NCI-H1436 treated with DMSO at 0.1 percent for 48 hours (cell line): Measurements from ENCODE around the gene DNMT3L.
"Not testable (repeated sequence)": the region's sequence is repeated elsewhere in the genome, so short reads cannot be mapped to it uniquely, and the experiment has no call there.

Experiments
- DNase-seq: peaks from one replicate; lab custom pipeline; 2025; lab: John Stamatoyannopoulos, UW

Gene DNMT3L

GRCh38 chr21:44249204-44250037 lies 12.3 kb downstream of the DNMT3L start:
- not testable (repeated sequence) for DNase-seq

DNA sequence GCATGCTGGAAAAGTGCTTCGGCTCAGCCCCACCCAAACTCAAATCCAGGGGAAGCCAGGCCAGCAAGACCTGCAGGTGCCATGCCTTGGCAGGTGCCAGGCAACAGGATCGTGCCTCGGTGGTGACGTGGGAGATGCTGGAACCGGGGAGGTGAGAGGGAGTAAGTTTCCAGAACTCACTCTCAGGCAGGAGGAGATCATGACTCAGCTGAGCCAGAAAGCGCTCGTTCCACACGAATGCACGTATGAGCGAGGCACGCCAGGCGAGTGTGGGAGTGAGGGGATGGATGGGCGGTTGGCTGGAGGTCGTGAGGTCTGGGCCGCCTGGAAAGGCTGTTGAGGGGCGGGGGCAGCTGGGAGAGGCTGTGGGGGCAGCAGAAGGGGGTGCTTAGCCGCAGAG lies 13.8 kb downstream of the DNMT3L start:
- not testable (repeated sequence) for DNase-seq

GRCh38 chr21:44243980-44244379 lies 17.7 kb downstream of the DNMT3L start:
- not testable (repeated sequence) for DNase-seq

GRCh38 chr21:44241281-44241680 lies 20.4 kb downstream of the DNMT3L start:
- DNase-seq, result not testable (repeated sequence)

DNA sequence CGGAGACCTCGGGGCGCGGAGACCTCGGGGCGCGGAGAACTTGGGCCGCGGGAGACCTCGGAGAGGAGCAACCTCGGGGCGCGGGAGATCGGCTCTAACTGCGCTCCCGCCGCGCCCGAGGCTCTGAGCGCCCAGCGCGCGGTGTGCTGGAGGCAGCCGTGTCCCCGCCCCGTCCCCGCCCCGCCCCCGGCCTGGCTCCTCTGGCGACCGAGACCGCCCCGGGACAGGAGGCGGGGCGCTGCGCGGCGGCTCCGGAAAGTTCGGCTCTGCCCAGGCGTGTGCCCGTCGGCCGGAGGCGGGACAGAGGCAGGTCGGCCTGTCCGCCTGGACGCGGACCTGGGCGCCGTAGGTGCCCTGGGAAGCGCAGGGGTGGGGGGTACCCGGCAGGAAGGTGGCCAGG lies 20.9 kb downstream of the DNMT3L start, which contains the start of gene ICOSLG:
Gene ICOSLG, minus strand, starts transcription at position 102 of the 400 bp plus-strand sequence. CDS start 126 bp downstream, outside the sequence.
- DNase-seq, result not testable (repeated sequence)

- not testable (repeated sequence) for DNase-seq
These were observed 21.3 kb downstream of the DNMT3L start for GRCh38 chr21:44240353-44240752.

DNA sequence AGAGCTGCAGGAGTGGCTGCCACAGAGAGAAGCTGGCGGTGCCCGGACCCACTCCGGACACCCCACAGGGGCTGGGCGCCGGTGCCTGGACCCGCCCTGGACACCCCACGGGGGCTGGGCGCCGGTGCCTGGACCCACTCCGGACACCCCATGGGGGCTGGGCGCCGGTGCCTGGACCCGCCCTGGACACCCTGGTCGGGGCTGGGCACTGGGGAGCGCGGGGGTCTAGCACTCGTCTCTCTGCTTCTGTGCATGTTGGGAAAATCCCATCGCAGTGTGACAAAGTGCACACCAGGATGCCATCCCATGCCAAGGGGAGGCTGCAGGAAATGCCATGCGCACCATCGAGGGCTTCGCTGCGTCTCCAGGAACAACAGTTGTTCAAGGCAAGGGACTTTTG lies 32.1 kb downstream of the DNMT3L start:
- not testable (repeated sequence) for DNase-seq

DNA sequence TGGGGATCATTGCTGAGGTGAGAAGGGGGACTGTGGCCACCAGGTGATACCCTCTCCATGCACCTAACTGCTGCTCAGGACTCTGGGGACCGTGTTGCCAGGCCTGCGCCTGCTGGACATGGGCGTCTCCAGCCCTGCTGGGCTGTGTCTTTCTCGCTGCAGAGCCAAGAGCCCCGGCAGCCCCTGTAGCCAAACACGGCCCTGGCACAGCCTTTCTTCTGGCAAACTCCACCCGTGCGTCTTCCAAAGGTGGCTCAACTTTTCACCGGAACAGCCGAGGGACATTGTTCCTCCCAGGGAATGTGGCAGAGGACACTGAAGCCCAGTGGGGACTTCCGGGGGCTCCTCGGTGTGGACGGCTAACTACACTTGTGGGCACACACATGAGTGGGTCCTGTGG lies 33.6 kb downstream of the DNMT3L start:
- DNase-seq, result not testable (repeated sequence)

GRCh38 chr21:44227614-44228013 lies 34.1 kb downstream of the DNMT3L start:
- not testable (repeated sequence) for DNase-seq

GRCh38 chr21:44225605-44226004 lies 36.1 kb downstream of the DNMT3L start:
- DNase-seq, result not testable (repeated sequence)

- DNase-seq, result not testable (repeated sequence)
These were observed 38.4 kb downstream of the DNMT3L start for GRCh38 chr21:44223334-44223733.

DNA sequence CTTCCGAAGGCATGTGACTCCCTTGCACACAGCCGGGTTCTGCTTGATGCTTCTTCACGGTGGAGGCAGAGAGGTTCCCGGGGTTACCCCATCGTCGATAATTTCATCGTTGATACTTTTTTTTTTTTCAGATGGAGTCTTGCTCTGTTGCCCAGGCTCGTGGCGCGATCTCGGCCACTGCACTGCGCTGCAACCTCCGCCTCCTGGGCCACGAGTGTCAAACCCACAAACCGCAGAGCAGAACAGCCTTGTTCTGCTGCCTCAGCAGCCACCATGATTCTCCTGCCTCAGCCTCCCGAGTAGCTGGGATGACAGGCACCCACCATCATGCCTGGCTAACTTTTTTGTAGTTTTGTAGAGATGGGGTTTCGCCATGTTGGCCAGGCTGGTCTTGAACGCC lies 41.0 kb downstream of the DNMT3L start:
- DNase-seq, result not testable (repeated sequence)

- DNase-seq, result not testable (repeated sequence)
These were observed 43.2 kb downstream of the DNMT3L start for GRCh38 chr21:44218461-44218860.

- not testable (repeated sequence) for DNase-seq
These were observed 49.7 kb downstream of the DNMT3L start for GRCh38 chr21:44211978-44212377.

GRCh38 chr21:44211574-44211973 lies 50.1 kb downstream of the DNMT3L start:
- not testable (repeated sequence) for DNase-seq

DNA sequence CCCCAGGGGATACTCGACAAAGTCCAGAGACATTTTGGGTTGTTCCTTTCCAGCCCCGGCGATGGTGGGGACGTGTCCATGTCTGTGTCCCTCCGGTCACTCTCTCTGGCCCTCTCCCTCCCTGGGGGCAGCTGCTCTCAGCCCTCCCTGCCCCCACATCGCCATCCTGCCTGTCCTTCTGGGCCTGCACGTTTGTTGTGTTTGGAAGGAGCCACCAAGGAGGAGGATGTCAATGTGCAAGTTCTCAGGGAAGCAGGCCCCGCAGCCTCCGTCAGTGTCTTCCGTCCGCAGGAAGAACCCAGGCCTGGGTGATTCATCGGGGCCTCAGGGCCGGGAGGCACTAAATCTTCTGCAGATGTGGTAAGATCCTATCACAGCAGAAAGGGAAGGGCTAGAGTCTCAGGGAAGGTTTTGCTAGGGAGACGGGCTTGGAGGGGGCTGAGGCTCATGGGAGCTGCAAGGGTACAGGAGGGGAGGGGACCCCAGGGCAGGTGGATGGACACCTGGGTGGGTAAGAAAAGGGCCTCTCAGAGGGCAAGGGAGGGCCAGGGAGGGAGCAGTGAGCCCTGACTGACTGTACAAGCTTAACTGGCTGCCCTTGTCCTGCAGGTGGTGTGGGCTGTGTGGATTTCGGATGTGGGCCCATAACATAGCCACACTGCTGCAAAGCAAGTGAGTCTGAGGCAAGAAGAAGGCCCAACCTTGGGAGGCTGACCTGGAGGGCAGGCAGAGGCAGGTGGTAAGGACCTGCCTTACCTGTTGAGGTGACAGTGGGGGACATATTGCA lies 53.6 kb downstream of the DNMT3L start:
- DNase-seq, result not testable (repeated sequence)

GRCh38 chr21:44206698-44207676 lies 54.7 kb downstream of the DNMT3L start:
- not testable (repeated sequence) for DNase-seq

- DNase-seq, result not testable (repeated sequence)
These were observed 55.5 kb downstream of the DNMT3L start for GRCh38 chr21:44206187-44206586.

- DNase-seq, result not testable (repeated sequence)
These were observed 59.0 kb downstream of the DNMT3L start for GRCh38 chr21:44202590-44203299.

GRCh38 chr21:44199997-44200396 lies 61.7 kb downstream of the DNMT3L start:
- not testable (repeated sequence) for DNase-seq

GRCh38 chr21:44199448-44199847 lies 62.2 kb downstream of the DNMT3L start:
- no peak for DNase-seq
